Smooth muscle cell (in vitro differentiated cells): ENCODE measurements around the gene DELE1. TPM values are rescaled to one million over a fixed set of nuclear protein-coding genes. Genes with fewer than 3 reads are reported as not detected.
A peak's percentile ranks its signal among the peaks of the same experiment; 100 is the strongest.

ENCODE experiments used
- DNase-seq: peaks from one replicate; lab custom pipeline; 2025; ENCODE audit not compliant: unreplicated experiment; lab: John Stamatoyannopoulos, UW
- H2AFZ ChIP-seq: fragments of 200-600 bp; sonication (generic); 2 replicates; pipeline ENCODE4 v1.6.0; 2016; ENCODE audit warnings: antibody characterized with exemption, low read depth, mild to moderate bottlenecking
- H3F3A ChIP-seq: fragments of 200-600 bp; sonication (generic); 2 replicates; pipeline ENCODE4 v1.6.0; 2017; ENCODE audit warnings: antibody characterized with exemption, low read depth
- H3K27ac ChIP-seq: fragments of 200-600 bp; sonication (generic); 2 replicates; pipeline ENCODE4 v1.5.1; 2016; ENCODE audit warnings: low read depth, mild to moderate bottlenecking
- H3K27me3 ChIP-seq: fragments of 200-600 bp; sonication (generic); 2 replicates; pipeline ENCODE4 v1.6.1; 2016; ENCODE audit warnings: low read depth, mild to moderate bottlenecking
- H3K36me3 ChIP-seq: fragments of 200-600 bp; sonication (generic); 2 replicates; pipeline ENCODE4 v1.5.1; 2016; ENCODE audit warnings: low read depth
- H3K4me1 ChIP-seq: fragments of 200-600 bp; sonication (generic); 2 replicates; pipeline ENCODE4 v1.5.1; 2016; ENCODE audit warnings: low read depth
- H3K4me2 ChIP-seq: fragments of 200-600 bp; sonication (generic); 2 replicates; pipeline ENCODE4 v1.6.0; 2016; ENCODE audit warnings: mild to moderate bottlenecking
- H3K4me3 ChIP-seq: fragments of 200-600 bp; sonication (generic); 2 replicates; pipeline ENCODE4 v1.5.1; 2016; ENCODE audit warnings: mild to moderate bottlenecking
- H3K79me2 ChIP-seq: fragments of 200-600 bp; sonication (generic); 2 replicates; pipeline ENCODE4 v1.6.0; 2016; ENCODE audit warnings: low read depth, mild to moderate bottlenecking
- H3K9ac ChIP-seq: fragments of 200-600 bp; sonication (generic); 2 replicates; pipeline ENCODE4 v1.6.0; 2016; ENCODE audit warnings: low read depth
- H3K9me3 ChIP-seq: fragments of 200-600 bp; sonication (generic); replicated peaks from 2 replicates; pipeline ENCODE4 v1.5.1; 2016; ENCODE audit warnings: low read depth
- H4K20me1 ChIP-seq: fragments of 200-600 bp; sonication (generic); 2 replicates; pipeline ENCODE4 v1.6.0; 2016; ENCODE audit warnings: low read depth
- CTCF ChIP-seq: fragments of 200-600 bp; sonication (generic); IDR thresholded peaks from 2 replicates; pipeline ENCODE4 v1.5.1; 2017; ENCODE audit warnings: borderline replicate concordance, mild to moderate bottlenecking, antibody characterized with exemption; ENCODE audit not compliant: insufficient read depth, poor library complexity, severe bottlenecking
- WGBS: methylation state at CpG from one replicate; pipeline ENCODE4 v1.1.7; 2016; ENCODE audit warnings: low lambda C conversion rate; 5-methylcytosine and 5-hydroxymethylcytosine counted together
- polyA plus RNA-seq: library from polyadenylated mRNA; unstranded; fragments of >200 nt; fragmentation: Nextera tagmentation; extraction: Ambion mirVana; gene quantifications from 2 replicates; pipeline ENCODE4 v1.2.1, GENCODE V29; 2016
- total RNA-seq: library from RNA; depleted of rRNA; stranded (reverse); fragments of >200 nt; gene quantifications from 2 replicates; pipeline ENCODE4 v1.2.3, GENCODE V29; 2014

DELE1 gene
- total and polyA plus RNA-seq, 2 experiments from 2014 or later, result 20.7 to 32.0 TPM

- Histone ChIP-seq H3K36me3 (no peaks in the 10 kb centered on the region), H3K4me2 (peak overlapping the region; percentile 97), H3F3A (no peaks in the 10 kb centered on the region), H4K20me1 (no peaks in the 10 kb centered on the region), H3K27me3 (peaks cover 58% of the 10 kb centered on the region), H3K79me2 (no peaks in the 10 kb centered on the region), H3K9ac (no peak overlapping the region), H3K4me3 (peak overlapping the region; percentile 67), H3K4me1 (peaks cover 49% of the 10 kb centered on the region), H3K27ac (no peak overlapping the region), H3K9me3 (no peaks in the 10 kb centered on the region), H2AFZ (no peak overlapping the region)
- WGBS, result 28% methylated on average over 8 of the region's 9 CpGs
- DNase-seq, result no peak
- TF ChIP-seq CTCF, result no peak
Observed at GRCh38 chr5:141875022-141875740, 48.5 kb upstream of the DELE1 start.

- H3K27me3 ChIP-seq, result peaks cover 58% of the 10 kb centered on the region
- no peak for TF ChIP-seq CTCF
Observed at GRCh38 chr5:141875795-141876627, 47.7 kb upstream of the DELE1 start.

GRCh38 chr5:141876628-141877355, 46.9 kb upstream of the DELE1 start:
- Histone ChIP-seq H3K4me1 (peaks cover 50% of the 10 kb centered on the region), H4K20me1 (no peaks in the 10 kb centered on the region), H3K27ac (no peak overlapping the region), H3K36me3 (no peaks in the 10 kb centered on the region), H3K9me3 (no peaks in the 10 kb centered on the region), H3K9ac (no peak overlapping the region), H3K79me2 (no peaks in the 10 kb centered on the region), H3K4me2 (peak overlapping the region; percentile 97), H2AFZ (no peak overlapping the region), H3F3A (no peaks in the 10 kb centered on the region), H3K4me3 (peak overlapping the region; percentile 67), H3K27me3 (peaks cover 55% of the 10 kb centered on the region)
- no peak for TF ChIP-seq CTCF
- 3% methylated on average over 42 of the region's 42 CpGs for WGBS
- DNase-seq, result no peak

More at GRCh38 chr5:141875795-141876627, 47.7 kb upstream of the DELE1 start:
- H3K4me1 ChIP-seq, result peaks cover 51% of the 10 kb centered on the region
- no peaks in the 10 kb centered on the region for H4K20me1 ChIP-seq
- no peak overlapping the region for H3K27ac ChIP-seq
- whole genome bisulfite sequencing, result 2% methylated on average over 49 of the region's 65 CpGs
- H3K9me3 ChIP-seq, result no peaks in the 10 kb centered on the region
- no peak for DNase-seq
- no peak overlapping the region for H3K9ac ChIP-seq
- no peaks in the 10 kb centered on the region for H3F3A ChIP-seq
- H3K79me2 ChIP-seq, result no peaks in the 10 kb centered on the region
- H3K36me3 ChIP-seq, result no peaks in the 10 kb centered on the region
- no peak overlapping the region for H2AFZ ChIP-seq
- H3K4me3 ChIP-seq, result peak overlapping the region; percentile 67
- peak overlapping the region; percentile 97 for H3K4me2 ChIP-seq
